Stomach (tissue), 4 donors: Measurements from ENCODE around the gene PRKCSH.

ENCODE experiments used
- CTCF ChIP-seq, 7 experiments: fragments of 450-650 bp in 4 of 7; fragments of 200-600 bp in 3 of 7; sonication (generic) in 3 of 7; IDR thresholded peaks; one replicate each; pipeline ENCODE4 v1.5.1; 2016 to 2019; ENCODE audit warnings: antibody characterized with exemption in 7 of 7, control low read depth in 2 of 7, mild to moderate bottlenecking in 1 of 7
- EP300 ChIP-seq: sonication (generic); formaldehyde crosslinking; IDR thresholded peaks from one replicate; pipeline ENCODE4 v1.6.1; 2017; ENCODE audit warnings: antibody characterized with exemption
- POLR2A ChIP-seq, 4 donors: fragments of 450-650 bp; IDR thresholded peaks; one replicate each; pipeline ENCODE4 v1.6.1; 2016; ENCODE audit warnings: antibody characterized with exemption in 4 of 4, control low read depth in 2 of 4, mild to moderate bottlenecking in 1 of 4, moderate library complexity in 1 of 4
- POLR2AphosphoS5 ChIP-seq, 3 donors: sonication (generic); formaldehyde crosslinking; IDR thresholded peaks; one replicate each; pipeline ENCODE4 v1.6.1; 2016; ENCODE audit warnings: antibody characterized with exemption in 3 of 3

- peak in 6 of 7 experiments; percentile 93 to 100 (median 98) for TF ChIP-seq CTCF (IDR thresholded peaks at IDR 0.05)
- no peak for TF ChIP-seq EP300
- TF ChIP-seq POLR2A (IDR thresholded peaks at IDR 0.05), result no peak
- peak; percentile 87 to 99 (median 99) for TF ChIP-seq POLR2AphosphoS5 (IDR thresholded peaks at IDR 0.05)
Observed at GRCh38 chr19:11435057-11435832, at the start of gene PRKCSH, which contains the start of gene ODAD3.
